K562 (cell line): Measurements from ENCODE around the gene LITAF. TPM values are rescaled to one million over a fixed set of nuclear protein-coding genes. Genes with fewer than 3 reads are reported as not detected.

Source experiments
- ESRRA ChIP-seq: fragments of 450-650 bp; IDR thresholded peaks from 2 replicates; pipeline ENCODE4 v1.6.1; 2014; ENCODE audit warnings: low read depth, mild to moderate bottlenecking, moderate library complexity, borderline replicate concordance
- HCFC1 ChIP-seq: IDR thresholded peaks from 2 replicates; pipeline ENCODE4 v1.6.1; 2012; ENCODE audit warnings: low read depth, low read length, improper control_type of control experiment
- MGA ChIP-seq: fragments of 450-650 bp; IDR thresholded peaks from 2 replicates; pipeline ENCODE4 v1.6.1; 2016; ENCODE audit warnings: mild to moderate bottlenecking, moderate library complexity
- SRF ChIP-seq, 2 experiments: fragments of 250-450, 450-650 bp in 1 of 2; sonication (Bioruptor Pico) in 1 of 2; sonication (generic) in 1 of 2; formaldehyde crosslinking; IDR thresholded peaks; 2 replicates each; pipeline versions ENCODE4 v1.5.0 to v1.5.1; 2020 to 2022; ENCODE audit warnings: mild to moderate bottlenecking in 1 of 2, missing genetic modification reagents in 1 of 2
- TFE3 ChIP-seq: fragments of 450-650 bp; formaldehyde crosslinking; IDR thresholded peaks from 2 replicates; pipeline ENCODE4 v1.4.0; 2020; ENCODE audit warnings: mild to moderate bottlenecking, mixed read lengths
- UBTF ChIP-seq, 2 experiments: IDR thresholded peaks; 2 replicates each; pipeline ENCODE4 v1.6.1; 2012; ENCODE audit warnings: improper control_type of control experiment in 2 of 2, low read depth in 2 of 2, low read length in 2 of 2, borderline replicate concordance in 1 of 2
- polyA plus RNA-seq, 8 experiments: library from polyadenylated mRNA; depleted of rRNA in 4 of 8; stranded (reverse) in 5 of 8; unstranded in 3 of 8; fragments of >200 nt; fragmentation: Nextera tagmentation in 2 of 8; fragmentation: Illumina TruSeq in 1 of 8; extraction: Ambion mirVana in 2 of 8; extraction: Trizol in 1 of 8; gene quantifications; 2 replicates each; pipeline versions ENCODE4 v1.2.1 to v1.2.3, GENCODE V29; 2011 to 2014; ENCODE audit warnings: inconsistent platforms in 1 of 8, missing spikeins in 1 of 8
- total RNA-seq, 7 experiments: library from RNA; depleted of rRNA in 6 of 7; stranded (reverse); fragments of >200 nt in 6 of 7; fragmentation: Illumina TruSeq in 2 of 7; extraction: Trizol in 2 of 7; gene quantifications; 2 replicates each; pipeline versions ENCODE4 v1.2.1 to v1.2.3, GENCODE V29; 2011 to 2021; ENCODE audit warnings: low replicate concordance in 1 of 7

LITAF gene
- total and polyA plus RNA-seq, 9 of the 15 experiments (the other 6 are each of a cell fraction or from before 2014, with no cell fraction given): 4.1 to 17.8 (median 11.9) TPM

- peak; percentile 98 for TF ChIP-seq MGA
- peak in 1 of 2 experiments; percentile 54; a peak in 1 of 4 replicates for TF ChIP-seq UBTF (IDR thresholded peaks at IDR 0.05; ENCODE audit: borderline replicate concordance in 1 of 2, low read depth in 2 of 2, low read length in 2 of 2)
- 0 out of 2 replicates have a peak, but pooled peaks have one; percentile 11 for TF ChIP-seq HCFC1
- TF ChIP-seq ESRRA: peak; percentile 97
- peak in 1 of 2 experiments; percentile 95; a peak in 2 of 4 replicates for TF ChIP-seq SRF (CRISPR knock-in tag; IDR thresholded peaks at IDR 0.05)
- TF ChIP-seq TFE3 (CRISPR knock-in tag): peak; percentile 13; the same call in 1 of the 2 replicates
These were observed 25.3 kb upstream of the LITAF start (continued) for GRCh38 chr16:11611871-11612664.
